Stimulated activated CD4-positive, alpha-beta T cell treated with anti-CD3 and anti-CD28 coated beads, Interleukin-1b, Interleukin-23, amount 100 ng/mL, for 24 hours (primary cell): ENCODE data around the gene NSD2.
"Not testable (repeated sequence)": the region's sequence is repeated elsewhere in the genome, so short reads cannot be mapped to it uniquely, and the experiment has no call there.

Experiments
- DNase-seq, 4 experiments: peaks; one replicate each; pipeline ENCODE4 v3.0.0-alpha.2; 2020; ENCODE audit warnings: low read depth in 4 of 4, low spot score in 1 of 4

Gene NSD2

DNA sequence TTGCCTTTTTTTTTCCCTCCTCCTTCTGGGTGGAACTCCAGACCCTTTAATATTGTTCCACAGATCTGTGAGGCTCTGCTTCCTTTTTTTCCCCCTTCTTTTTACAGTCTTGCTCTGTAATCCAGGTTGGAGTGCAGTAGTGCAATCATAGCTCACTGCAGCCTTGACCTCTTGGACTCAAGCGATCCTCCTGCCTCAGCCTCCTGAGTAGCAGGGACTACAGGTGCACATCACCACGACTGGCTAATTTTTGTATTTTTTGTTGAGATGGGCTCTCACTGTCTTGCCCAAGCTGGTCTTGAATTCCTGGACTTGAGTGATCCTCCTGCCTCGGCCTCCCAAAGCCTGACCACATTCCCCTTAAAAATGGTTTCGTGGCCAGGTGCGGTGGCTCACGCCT lies 26.8 kb downstream of the NSD2 start:
- DNase-seq, result no peak

DNA sequence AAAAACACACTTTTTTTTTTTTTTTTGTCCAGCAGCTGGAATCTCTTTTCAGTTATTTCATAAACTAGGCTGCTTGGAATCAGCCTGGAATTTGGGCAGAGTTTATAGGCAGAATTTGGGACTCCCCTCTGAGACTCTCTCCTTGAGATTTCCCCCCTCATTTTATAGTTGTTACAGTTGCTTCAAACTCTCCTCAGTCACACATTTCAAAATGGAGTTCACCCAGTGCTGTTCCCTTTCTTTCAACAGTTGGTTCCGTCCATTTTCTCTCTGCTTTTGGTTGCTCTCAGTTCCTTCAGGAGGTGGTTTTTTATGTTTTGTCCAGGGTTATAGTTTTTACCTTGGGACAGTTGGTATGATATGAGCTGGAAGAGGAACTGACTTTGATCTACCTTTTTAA lies 27.5 kb downstream of the NSD2 start:
- no peak for DNase-seq

DNA sequence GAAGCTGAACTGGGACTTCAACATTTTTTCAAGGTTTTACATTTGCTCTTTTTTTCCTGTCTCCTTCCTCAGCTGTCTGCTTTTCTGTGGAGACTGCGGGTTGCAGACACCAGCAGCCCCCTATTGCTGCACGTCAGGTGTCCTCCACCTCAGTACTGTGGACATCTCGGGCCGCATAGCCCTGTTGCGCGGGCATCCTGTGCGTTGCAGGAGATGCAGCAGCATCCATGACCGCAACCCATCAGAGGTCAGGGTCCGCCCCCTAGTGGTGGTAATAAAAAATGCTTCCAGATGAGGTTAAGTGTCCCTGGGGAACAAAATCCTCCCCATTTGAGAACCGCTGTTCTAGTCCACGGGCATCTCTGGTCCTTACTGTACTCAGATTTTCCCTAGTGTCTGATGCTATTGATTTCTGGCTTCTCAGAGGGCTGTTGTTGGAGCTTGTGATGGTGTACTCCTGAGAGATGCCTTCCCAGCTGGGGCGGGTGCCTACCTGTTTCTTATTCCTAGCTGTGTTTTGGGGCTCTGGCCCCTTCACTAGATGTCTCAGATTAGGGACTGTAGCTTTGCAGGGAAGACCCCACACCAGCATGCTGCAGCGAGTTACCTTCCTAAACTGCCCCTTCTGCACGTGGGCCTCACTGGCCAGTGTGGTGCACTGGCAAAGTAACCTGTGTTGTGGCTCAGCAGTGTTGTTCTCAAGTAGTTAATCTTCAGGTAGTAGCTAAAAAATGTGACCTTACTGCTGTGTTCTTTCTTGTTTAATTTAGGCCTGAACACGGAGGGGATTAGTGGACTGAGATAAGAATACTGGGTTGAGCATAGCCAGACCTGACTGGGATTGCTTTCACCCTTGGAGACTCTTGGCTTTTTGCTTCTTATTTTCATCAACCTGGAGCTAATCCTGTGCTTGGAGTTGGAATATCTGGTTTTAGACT lies 28.2 kb downstream of the NSD2 start:
- peak; percentile 41 to 57 (median 48) for DNase-seq

DNA sequence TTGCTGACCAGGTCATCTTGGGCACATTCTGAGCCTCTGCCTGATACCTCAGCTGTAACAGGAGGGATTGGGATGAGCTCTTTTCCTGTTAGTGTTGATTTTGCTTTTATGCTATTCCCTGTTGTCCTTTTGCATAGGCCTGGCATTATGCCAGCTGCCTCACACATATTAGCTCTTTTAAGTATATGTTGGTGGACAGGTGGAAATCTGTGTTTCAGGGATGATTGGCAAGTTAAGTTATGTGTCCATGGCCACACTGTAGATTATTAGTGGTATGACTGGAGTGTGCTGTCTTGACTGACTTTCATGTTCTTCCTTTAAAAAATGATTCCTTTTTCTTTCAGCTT lies 28.9 kb downstream of the NSD2 start:
- DNase-seq, result no peak

GRCh38 chr4:1900624-1901023 lies 29.4 kb downstream of the NSD2 start:
- no peak for DNase-seq

GRCh38 chr4:1901127-1901526 lies 29.9 kb downstream of the NSD2 start:
- no peak for DNase-seq

GRCh38 chr4:1902243-1902642 lies 31.1 kb downstream of the NSD2 start:
- DNase-seq, result no peak

GRCh38 chr4:1903035-1903434 lies 31.8 kb downstream of the NSD2 start:
- DNase-seq, result peak in 1 of 4 experiments; percentile 6

- DNase-seq, result no peak
Measured at GRCh38 chr4:1904042-1904441, 32.8 kb downstream of the NSD2 start.

DNA sequence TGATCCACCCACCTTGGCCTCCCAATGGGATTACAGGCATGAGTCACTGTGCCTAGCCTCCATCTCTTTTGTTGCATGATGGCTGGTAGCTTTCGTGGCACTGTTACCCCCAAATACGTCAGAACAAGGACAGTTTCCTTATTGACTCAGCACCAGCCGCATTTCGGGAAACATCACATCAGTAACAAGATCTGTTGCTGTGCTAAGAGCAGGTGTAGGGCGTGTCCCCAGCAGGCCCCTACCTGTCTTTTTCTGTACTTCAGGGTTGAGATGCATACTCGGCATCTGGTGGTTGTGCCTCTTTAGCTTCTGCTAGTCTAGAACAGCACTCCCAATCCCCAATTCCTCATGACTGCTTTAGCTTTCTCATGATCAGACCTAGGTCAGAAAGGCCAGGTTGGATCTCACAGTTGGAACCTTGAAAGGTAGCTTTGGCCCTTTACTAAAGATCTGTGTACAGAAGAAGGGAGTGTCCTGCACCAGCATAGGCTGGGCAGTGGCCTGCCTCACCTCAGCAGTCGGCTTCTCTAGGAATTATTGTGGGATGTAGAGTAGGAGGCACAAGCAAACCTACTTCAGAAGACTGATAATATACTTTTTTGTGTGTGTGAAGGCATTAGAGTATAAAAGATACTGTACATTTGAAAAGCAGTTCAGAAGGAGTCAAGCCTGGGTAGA lies 36.8 kb downstream of the NSD2 start:
- DNase-seq, result no peak

GRCh38 chr4:1909696-1910095 lies 38.5 kb downstream of the NSD2 start:
- not testable (repeated sequence) for DNase-seq

DNA sequence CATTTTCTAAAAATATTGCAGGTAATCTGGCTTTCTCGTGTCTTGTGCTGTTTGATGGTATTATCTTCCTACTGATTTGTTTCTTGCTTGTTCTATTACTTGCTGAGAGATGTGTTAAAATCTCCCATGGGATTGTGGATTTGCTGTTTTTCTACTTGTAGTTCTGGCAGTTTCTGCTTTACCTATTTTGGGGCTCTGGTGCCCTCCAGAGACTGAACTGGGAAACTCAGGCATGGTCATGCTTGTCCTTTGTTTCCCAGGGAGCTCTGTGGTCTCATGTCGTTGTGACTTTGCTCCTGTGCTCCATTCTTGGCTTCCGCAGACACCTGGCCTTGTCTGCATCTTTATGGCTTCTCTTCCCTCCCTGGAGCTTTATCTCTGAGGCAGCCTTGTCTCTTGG lies 39.5 kb downstream of the NSD2 start:
- DNase-seq, result no peak

DNA sequence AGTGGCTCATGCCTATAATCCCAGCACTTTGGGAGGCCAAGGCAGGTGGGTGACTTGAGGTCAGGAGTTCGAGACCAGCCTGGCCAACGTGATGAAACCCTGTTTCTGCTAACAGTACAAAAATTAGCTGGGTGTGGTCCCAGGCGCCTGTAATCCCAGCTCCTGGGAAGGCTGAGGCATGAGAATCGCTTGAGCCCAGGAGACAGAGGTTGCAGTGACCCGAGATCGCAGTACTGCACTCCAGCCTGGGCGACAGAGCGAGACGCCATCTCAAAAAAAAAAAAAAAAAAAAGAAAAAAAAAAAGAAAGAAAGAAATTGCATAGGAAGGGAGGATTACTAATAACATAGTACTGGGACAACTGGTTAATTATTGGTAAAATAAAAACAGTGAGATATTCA lies 40.1 kb downstream of the NSD2 start:
- not testable (repeated sequence) for DNase-seq

DNA sequence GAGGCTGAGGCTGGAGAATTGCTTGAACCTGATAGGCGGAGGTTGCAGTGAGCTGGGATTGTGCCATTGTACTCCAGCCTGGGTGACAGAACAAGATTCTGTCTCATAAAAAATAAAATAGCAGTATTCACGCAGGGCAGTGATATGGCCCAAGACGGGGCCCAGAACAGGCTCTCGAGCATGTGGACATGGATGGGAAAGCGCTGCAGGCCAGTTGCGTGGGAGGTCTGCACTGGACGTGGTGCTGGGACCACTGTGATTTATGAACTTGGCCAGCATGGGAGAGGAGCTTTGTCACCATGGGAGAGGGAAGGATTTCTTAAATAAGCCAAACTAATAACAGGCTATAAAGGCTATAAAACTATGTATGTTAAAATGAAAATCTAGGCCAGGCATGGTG lies 51.6 kb downstream of the NSD2 start:
- DNase-seq, result no peak

- DNase-seq, result no peak
Measured at GRCh38 chr4:1927675-1928074, 56.5 kb downstream of the NSD2 start.

DNA sequence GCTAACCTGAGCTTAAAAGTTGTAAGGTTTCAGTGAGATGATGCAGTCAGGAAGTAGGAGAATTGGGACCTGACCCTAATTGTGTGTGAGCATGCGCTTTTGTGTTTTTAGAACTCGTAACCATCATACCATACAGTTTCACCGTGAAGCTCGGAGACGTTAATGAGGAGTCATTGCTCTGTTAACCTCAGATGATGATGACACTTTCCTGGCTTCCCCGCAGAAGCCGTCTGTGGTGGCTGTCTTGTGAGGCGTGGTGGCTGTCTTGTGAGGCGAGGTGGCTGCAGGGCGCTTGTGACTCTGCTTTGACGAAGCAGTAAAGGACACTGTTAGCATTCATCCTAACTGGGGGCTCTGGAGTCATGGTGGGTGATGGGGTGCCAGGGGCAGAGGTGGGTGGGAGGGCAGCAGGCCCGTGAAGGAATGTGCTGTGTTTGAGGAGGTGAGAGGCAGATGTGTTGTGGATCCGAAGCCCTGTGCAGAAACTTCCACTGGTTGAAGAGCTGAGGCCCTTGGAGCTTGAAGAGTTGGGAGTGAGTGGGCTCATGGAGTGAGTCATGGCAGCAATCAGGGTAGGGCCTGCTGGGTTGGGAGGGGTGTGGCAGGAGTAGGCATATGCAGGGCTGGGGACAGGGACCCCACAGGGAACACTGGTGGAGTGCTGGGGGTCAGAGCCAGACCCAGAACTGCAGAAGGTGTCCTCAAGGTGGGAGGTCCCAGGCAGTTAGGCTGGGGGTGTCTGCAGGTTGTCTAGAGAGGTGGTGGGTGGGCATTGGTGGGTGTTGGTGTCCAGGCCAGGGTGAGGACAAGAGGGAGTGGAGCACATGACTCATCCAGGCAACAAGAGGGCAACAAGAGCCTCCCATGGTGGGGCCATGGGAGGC lies 57.4 kb downstream of the NSD2 start:
- DNase-seq, result no peak

GRCh38 chr4:1932736-1933135 lies 61.5 kb downstream of the NSD2 start:
- DNase-seq, result no peak

- DNase-seq, result no peak
Measured at GRCh38 chr4:1933700-1934099, 62.5 kb downstream of the NSD2 start.

DNA sequence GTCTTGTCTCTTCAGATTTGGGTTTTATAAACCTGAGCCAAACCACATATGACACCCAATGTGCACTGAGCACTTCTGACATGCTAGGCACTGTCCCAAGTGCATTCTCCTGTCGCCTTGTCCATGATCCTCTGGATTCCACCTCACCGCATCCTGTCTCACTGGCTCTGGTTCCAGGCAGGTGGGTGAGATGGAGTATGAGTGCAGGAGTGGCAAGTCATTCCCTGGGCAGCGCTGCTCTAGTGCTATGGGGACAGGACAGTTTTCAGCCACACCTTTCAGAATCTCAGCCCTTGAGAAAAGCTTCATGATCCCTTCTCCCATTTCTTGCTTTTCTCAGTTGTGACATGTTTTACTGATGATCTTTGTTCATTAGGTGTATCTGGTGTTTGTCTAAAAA lies 66.4 kb downstream of the NSD2 start:
- no peak for DNase-seq

- no peak for DNase-seq
Measured at GRCh38 chr4:1938027-1938426, 66.8 kb downstream of the NSD2 start.

- DNase-seq, result no peak
Measured at GRCh38 chr4:1939664-1940509, 68.7 kb downstream of the NSD2 start.
